K562 (cell line): Measurements from ENCODE around the gene SLBP. TPM values are rescaled to one million over a fixed set of nuclear protein-coding genes. Genes with fewer than 3 reads are reported as not detected.

Experiments
- ATAC-seq: fragments of 200-7000 bp; cut with Tn5 transposase; 3 replicates; pipeline ENCODE4 v1.9.1; 2020; ENCODE audit warnings: moderate library complexity
- BruUV-seq: library from RNA; stranded (reverse); fragments of 400-500 nt; replicated peaks from 2 replicates; lab custom pipeline; 2021; lab: Mats Ljungman, UMichigan
- CTCF ChIA-PET: fragments of 300-600 bp; formaldehyde crosslinking; extraction: SDS; loops from one replicate; lab custom pipeline; 2021; ENCODE audit warnings: low intra/inter-chr PET ratio; lab: Yijun Ruan, JAX
- POLR2A ChIA-PET: fragments of 300-600, 350-650 bp; sonication (Branson Sonifier 250); formaldehyde crosslinking; extraction: SDS; loops from one replicate; lab custom pipeline; 2021; ENCODE audit warnings: antibody characterized with exemption, inconsistent platforms; lab: Yijun Ruan, JAX
- DNase-seq, 4 experiments: peaks; one replicate each; pipeline versions ENCODE4 v3.0.0 to v3.0.0-alpha.2; 2011 to 2018; ENCODE audit warnings: low spot score in 3 of 4, mixed read lengths in 3 of 4; ENCODE audit errors: extremely low read depth in 1 of 4
- FAIRE-seq: peaks from 2 replicates; lab custom pipeline; 2011; peaks lifted over from hg19 to GRCh38; lab: Jason Lieb, UNC
- H2AFZ ChIP-seq: 2 replicates; pipeline ENCODE4 v1.6.0; 2011; ENCODE audit warnings: low read depth, low read length, control low read depth, inconsistent platforms
- H3K27ac ChIP-seq: fragments of 200-600 bp; 3 replicates; pipeline ENCODE4 v1.8.0; 2011; ENCODE audit warnings: low read depth, mild to moderate bottlenecking, control low read depth, inconsistent platforms, low read length, moderate library complexity, mixed read lengths; ENCODE audit errors: extremely low read depth
- H3K27me3 ChIP-seq, 2 experiments: fragments of 300-600 bp in 1 of 2; 2 replicates in 1 of 2; 3 replicates in 1 of 2; pipeline versions ENCODE4 v1.6.0 to v1.8.0; 2011; ENCODE audit warnings: inconsistent platforms in 2 of 2, low read length in 2 of 2, mild to moderate bottlenecking in 1 of 2, mixed read lengths in 1 of 2, moderate library complexity in 1 of 2; ENCODE audit not compliant: control insufficient read depth in 2 of 2, insufficient read depth in 2 of 2
- H3K36me3 ChIP-seq: fragments of 300-600 bp; 3 replicates; pipeline ENCODE4 v1.8.0; 2011; ENCODE audit warnings: mild to moderate bottlenecking, low read length, inconsistent platforms; ENCODE audit not compliant: control insufficient read depth, insufficient read depth
- H3K4me1 ChIP-seq, 2 experiments: fragments of 200-600 bp in 1 of 2; replicated peaks in 1 of 2; 2 replicates in 1 of 2; 3 replicates in 1 of 2; pipeline versions ENCODE4 v1.5.1 to v1.8.0; 2011; ENCODE audit warnings: inconsistent platforms in 2 of 2, low read length in 2 of 2, mild to moderate bottlenecking in 1 of 2, mixed read lengths in 1 of 2, moderate library complexity in 1 of 2; ENCODE audit not compliant: control insufficient read depth in 2 of 2, insufficient read depth in 2 of 2
- H3K4me2 ChIP-seq: 2 replicates; pipeline ENCODE4 v1.6.1; 2011; ENCODE audit warnings: low read length, control low read depth, inconsistent platforms, mixed read lengths; ENCODE audit not compliant: insufficient read depth
- H3K4me3 ChIP-seq: fragments of 200-600 bp; sonication (generic), shearing (Covaris generic); 2 replicates; pipeline ENCODE4 v1.5.1; 2016; ENCODE audit warnings: control low read depth, inconsistent platforms
- H3K79me2 ChIP-seq: fragments of 200-600 bp; 3 replicates; pipeline ENCODE4 v1.8.0; 2011; ENCODE audit warnings: low read length, inconsistent platforms; ENCODE audit not compliant: control insufficient read depth, insufficient read depth
- H3K9ac ChIP-seq, 2 experiments: 2 replicates each; pipeline versions ENCODE4 v1.6.0 to v1.6.1; 2011; ENCODE audit warnings: low read depth in 2 of 2, low read length in 2 of 2, control low read depth in 1 of 2, inconsistent platforms in 1 of 2, mild to moderate bottlenecking in 1 of 2, mixed read lengths in 1 of 2; ENCODE audit not compliant: insufficient read depth in 1 of 2
- H3K9me1 ChIP-seq: one replicate; pipeline ENCODE4 v1.6.0; 2011; ENCODE audit warnings: inconsistent platforms, mild to moderate bottlenecking, low read length, moderate library complexity; ENCODE audit not compliant: control insufficient read depth, insufficient read depth
- H3K9me3 ChIP-seq: replicated peaks from 2 replicates; pipeline ENCODE4 v1.5.1; 2011; ENCODE audit warnings: low read depth, low read length, inconsistent platforms; ENCODE audit not compliant: control insufficient read depth, insufficient read depth
- H4K20me1 ChIP-seq: replicated peaks from 2 replicates; pipeline ENCODE4 v1.6.1; 2011; ENCODE audit warnings: low read length, inconsistent platforms, mixed read lengths; ENCODE audit not compliant: control insufficient read depth, insufficient read depth
- CBX5 ChIP-seq: IDR thresholded peaks from 2 replicates; pipeline ENCODE4 v1.6.1; 2014; ENCODE audit warnings: low read depth, borderline replicate concordance
- CEBPG ChIP-seq, 3 experiments: fragments of 200-800 bp in 1 of 3; sonication (Bioruptor generic) in 1 of 3; sonication (generic) in 1 of 3; formaldehyde crosslinking in 1 of 3; IDR thresholded peaks in 2 of 3; conservative IDR thresholded peaks in 1 of 3; 2 replicates each; pipeline versions ENCODE4 v1.6.1 to v1.8.0; 2016 to 2022; ENCODE audit warnings: missing compliant biosample characterization in 2 of 3, missing genetic modification characterization in 2 of 3, mild to moderate bottlenecking in 1 of 3, missing genetic modification reagents in 1 of 3
- DPF2 ChIP-seq: fragments of 450-650 bp; IDR thresholded peaks from 2 replicates; pipeline ENCODE4 v1.6.1; 2016
- ELF4 ChIP-seq: fragments of 450-650 bp; formaldehyde crosslinking; IDR thresholded peaks from 2 replicates; pipeline ENCODE4 v1.4.0; 2022; ENCODE audit warnings: missing genetic modification characterization
- EP400 ChIP-seq: fragments of 450-650 bp; IDR thresholded peaks from 2 replicates; pipeline ENCODE4 v1.6.1; 2017; ENCODE audit warnings: antibody characterized with exemption, mild to moderate bottlenecking, moderate library complexity
- ETV6 ChIP-seq, 3 experiments: fragments of 150-350 bp in 1 of 3; sonication (generic) in 1 of 3; formaldehyde crosslinking in 1 of 3; IDR thresholded peaks; 2 replicates each; pipeline versions ENCODE4 v1.6.1 to v1.8.0; 2014 to 2022; ENCODE audit warnings: borderline replicate concordance in 2 of 3, low read depth in 2 of 3, antibody characterized with exemption in 1 of 3, low read length in 1 of 3, mild to moderate bottlenecking in 1 of 3, missing genetic modification reagents in 1 of 3
- FOXK2 ChIP-seq, 2 experiments: fragments of 450-650 bp; IDR thresholded peaks in 1 of 2; conservative IDR thresholded peaks in 1 of 2; 2 replicates each; pipeline ENCODE4 v1.6.1; 2016; ENCODE audit warnings: low read depth in 2 of 2, mild to moderate bottlenecking in 1 of 2
- GABPB2 ChIP-seq: fragments of 250-450 bp; sonication (Bioruptor Pico); conservative IDR thresholded peaks from 2 replicates; pipeline ENCODE4 v1.5.1; 2021; ENCODE audit warnings: mild to moderate bottlenecking
- ILF3 ChIP-seq: fragments of 450-650 bp; IDR thresholded peaks from 2 replicates; pipeline ENCODE4 v1.6.1; 2018; ENCODE audit warnings: antibody characterized with exemption, mild to moderate bottlenecking, moderate library complexity, borderline replicate concordance
- POLR2A ChIP-seq: fragments of 450-650 bp; conservative IDR thresholded peaks from 2 replicates; pipeline ENCODE4 v1.6.1; 2016
- RAD21 ChIP-seq, 2 experiments: fragments of 250-450 bp in 1 of 2; fragments of 450-650 bp in 1 of 2; sonication (Bioruptor Pico) in 1 of 2; formaldehyde crosslinking in 1 of 2; IDR thresholded peaks in 1 of 2; conservative IDR thresholded peaks in 1 of 2; 2 replicates each; pipeline versions ENCODE4 v1.4.0 to v1.8.0; 2020 to 2022; ENCODE audit warnings: mild to moderate bottlenecking in 2 of 2, moderate library complexity in 1 of 2
- RBM25 ChIP-seq: fragments of 200-400 bp; formaldehyde crosslinking; IDR thresholded peaks from 2 replicates; pipeline ENCODE4 v1.6.1; 2018; ENCODE audit warnings: low read length, low read depth, moderate library complexity; ENCODE audit not compliant: severe bottlenecking
- SIN3A ChIP-seq, 2 experiments: fragments of 150-350 bp in 1 of 2; IDR thresholded peaks; 2 replicates each; pipeline ENCODE4 v1.6.1; 2011 to 2016; ENCODE audit warnings: borderline replicate concordance in 2 of 2, low read depth in 2 of 2, low read length in 2 of 2, mild to moderate bottlenecking in 2 of 2, moderate library complexity in 2 of 2; ENCODE audit not compliant: control insufficient read depth in 1 of 2
- TAF7 ChIP-seq: fragments of 450-650 bp; IDR thresholded peaks from 2 replicates; pipeline ENCODE4 v1.6.1; 2016; ENCODE audit warnings: missing genetic modification characterization, missing compliant biosample characterization
- TRIM28 ChIP-seq: fragments of 450-650 bp; IDR thresholded peaks from 2 replicates; pipeline ENCODE4 v1.6.1; 2017
- ZEB2 ChIP-seq: fragments of 450-650 bp; IDR thresholded peaks from 2 replicates; pipeline ENCODE4 v1.6.1; 2016
- ZFP36 ChIP-seq: fragments of 150-350 bp; IDR thresholded peaks from 2 replicates; pipeline ENCODE4 v1.6.1; 2018; ENCODE audit warnings: low read length, low read depth; ENCODE audit not compliant: partially characterized antibody
- ZNF445 ChIP-seq: fragments of 250-450 bp; sonication (Bioruptor Pico); IDR thresholded peaks from 2 replicates; pipeline ENCODE4 v1.4.0; 2020; ENCODE audit warnings: low read depth, mild to moderate bottlenecking, moderate library complexity
- whole genome bisulfite sequencing: fragments of 100-300 bp; shearing (Covaris generic); methylation state at CpG from one replicate; pipeline ENCODE4 v1.1.6; 2016; ENCODE audit warnings: low coverage, mixed read lengths; ENCODE audit not compliant: insufficient coverage; ENCODE audit errors: missing lambda C conversion rate; 5-methylcytosine and 5-hydroxymethylcytosine counted together
- in situ Hi-C: fragments of 300-500 bp; cut with MboI; formaldehyde crosslinking; loops from 4 replicates; pipeline ENCODE4 v1.15.0; 2018; ENCODE audit warnings: inconsistent platforms, mixed read lengths
- intact Hi-C: fragments of 100-400 bp; cut with micrococcal nuclease; formaldehyde crosslinking; loops from 2 replicates; pipeline ENCODE4 v1.14.2; 2022
- polyA plus RNA-seq, 8 experiments: library from polyadenylated mRNA; depleted of rRNA in 4 of 8; stranded (reverse) in 5 of 8; unstranded in 3 of 8; fragments of >200 nt; fragmentation: Nextera tagmentation in 2 of 8; fragmentation: Illumina TruSeq in 1 of 8; extraction: Ambion mirVana in 2 of 8; extraction: Trizol in 1 of 8; gene quantifications; 2 replicates each; pipeline versions ENCODE4 v1.2.1 to v1.2.3, GENCODE V29; 2011 to 2014; ENCODE audit warnings: inconsistent platforms in 1 of 8, missing spikeins in 1 of 8
- total RNA-seq, 7 experiments: library from RNA; depleted of rRNA in 6 of 7; stranded (reverse); fragments of >200 nt in 6 of 7; fragmentation: Illumina TruSeq in 2 of 7; extraction: Trizol in 2 of 7; gene quantifications; 2 replicates each; pipeline versions ENCODE4 v1.2.1 to v1.2.3, GENCODE V29; 2011 to 2021; ENCODE audit warnings: low replicate concordance in 1 of 7
- TF ChIP-seq, protein P1 (sequence below): IDR thresholded peaks from 2 replicates; pipeline ENCODE4 v1.6.1; 2011; ENCODE audit warnings: borderline replicate concordance, low read depth, mild to moderate bottlenecking, moderate library complexity, low read length; ENCODE audit not compliant: insufficient read depth, poor library complexity, severe bottlenecking

SLBP gene
- total and polyA plus RNA-seq, 9 of the 15 experiments (the other 6 are each of a cell fraction or from before 2014, with no cell fraction given) = 49.4 to 221 (median 162) TPM

DNA sequence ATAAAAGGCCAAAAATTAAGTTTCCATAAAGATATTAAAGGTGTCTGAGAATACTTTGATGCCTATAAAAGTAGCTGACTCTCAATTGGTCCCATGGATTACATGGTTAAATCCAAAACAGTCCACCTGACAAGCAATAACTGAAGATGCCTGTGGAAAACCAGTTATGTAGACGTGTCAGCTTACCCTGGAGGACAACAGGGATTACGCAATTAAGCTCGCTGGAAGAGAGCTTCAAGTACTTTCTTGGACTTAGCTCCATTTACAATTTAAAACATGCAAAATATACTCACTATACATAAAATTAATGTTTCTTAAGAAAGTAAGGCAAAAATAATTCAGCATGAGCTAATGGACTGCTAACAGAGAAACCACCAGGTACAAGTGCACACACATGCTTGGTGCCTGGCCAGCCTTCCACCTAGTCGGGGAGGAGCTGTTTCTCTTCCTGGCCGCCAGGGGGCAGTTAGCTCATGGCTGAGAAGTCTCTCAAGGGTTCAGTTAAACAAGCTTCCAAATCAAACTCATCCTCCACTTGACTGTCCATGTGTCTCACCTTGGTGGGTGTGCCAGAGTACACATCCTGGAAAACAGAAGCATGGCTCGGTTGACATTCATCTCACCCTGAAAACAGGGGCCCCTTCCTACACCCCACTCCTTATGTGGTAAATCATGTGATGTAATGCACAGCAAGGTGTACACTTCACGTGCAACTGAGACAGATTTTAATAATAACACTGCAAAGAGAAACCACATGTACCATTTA is 18.8 kb downstream of the SLBP start:
- peak overlapping the region; percentile 5; the same call in 1 of the 3 replicates for H3K27ac ChIP-seq
- ATAC-seq (peak; percentile 96), DNase-seq (peak; percentile 62 to 83 (median 70)), FAIRE-seq (peak; percentile 92)
- TSS peak; percentile 43 for BruUV-seq
- no peak overlapping the region for H2AFZ ChIP-seq
- H3K4me1 ChIP-seq = no peaks in the 10 kb centered on the region
- peaks cover 75% of the 10 kb centered on the region for H3K36me3 ChIP-seq
- peaks cover 7% of the 10 kb centered on the region; the same call in 1 of the 2 replicates for H4K20me1 ChIP-seq
- ChIA-PET POLR2A (interaction anchor here (0.5 to 2.7 kb wide), 11 partner anchors 9 to 103 kb away, joined by 3 to 49 read pairs (median 6); partner anchors contain the start of genes SLBP, TACC3 and TMEM129), CTCF (interaction anchor here (0.6 to 3.3 kb wide), 6 partner anchors 18 to 212 kb away, joined by 3 to 20 read pairs (median 4); partner anchors contain the start of gene SLBP)
- in situ Hi-C loops = no loop called here
- no peaks in the 10 kb centered on the region for H3K9me3 ChIP-seq
- H3K79me2 ChIP-seq = no peaks in the 10 kb centered on the region
- no peak overlapping the region for H3K4me2 ChIP-seq
- no peaks in the 10 kb centered on the region for H3K27me3 ChIP-seq
- H3K9ac ChIP-seq = no peak overlapping the region
- WGBS = 45% methylated on average over 7 of the region's 7 CpGs
- intact Hi-C loops = loop anchor here (1.0 kb wide), 1 partner anchor 33 kb away; no protein-coding TSS in a partner anchor
- H3K9me1 ChIP-seq = no peaks in the 10 kb centered on the region
- no peak overlapping the region for H3K4me3 ChIP-seq
- TF ChIP-seq TAF7 (tag) (no peak), ETV6 (IDR thresholded peaks at IDR 0.05; ENCODE audit: borderline replicate concordance in 1 of 2, low read depth in 2 of 2, low read length in 1 of 2) (no peak), ETV6 (CRISPR knock-in tag; IDR thresholded peaks at IDR 0.05; ENCODE audit: borderline replicate concordance) (no peak), EP400 (peak; percentile 56), RBM25 (peak; percentile 76), GABPB2 (no peak), FOXK2 (conservative IDR thresholded peaks at IDR 0.05 in 1 of 2, IDR thresholded peaks at IDR 0.05 in 1 of 2; ENCODE audit: low read depth in 2 of 2) (peak; percentile 48 to 51; a peak in 3 of 4 replicates), ZFP36 (peak; percentile 92), DPF2 (peak; percentile 33; the same call in 1 of the 2 replicates), ZNF445 (CRISPR knock-in tag) (no peak), CBX5 (no peak), TRIM28 (0 out of 2 replicates have a peak, but pooled peaks have one; percentile 44), CEBPG (CRISPR knock-in tag; IDR thresholded peaks at IDR 0.05) (peak; percentile 69), CEBPG (tag; conservative IDR thresholded peaks at IDR 0.05 in 1 of 2, IDR thresholded peaks at IDR 0.05 in 1 of 2) (peak; percentile 81 to 95), ZEB2 (peak; percentile 40; the same call in 1 of the 2 replicates), RAD21 (CRISPR knock-in tag; conservative IDR thresholded peaks at IDR 0.05 in 1 of 2, IDR thresholded peaks at IDR 0.05 in 1 of 2) (peak; percentile 60 to 70), ELF4 (CRISPR knock-in tag) (no peak), SIN3A (IDR thresholded peaks at IDR 0.05; ENCODE audit: borderline replicate concordance in 2 of 2, control insufficient read depth in 1 of 2, low read depth in 2 of 2, low read length in 2 of 2) (no peak), ILF3 (no peak), POLR2A (0 out of 2 replicates have a peak, but pooled peaks have one; percentile 13)
- TF ChIP-seq, protein P1, sequence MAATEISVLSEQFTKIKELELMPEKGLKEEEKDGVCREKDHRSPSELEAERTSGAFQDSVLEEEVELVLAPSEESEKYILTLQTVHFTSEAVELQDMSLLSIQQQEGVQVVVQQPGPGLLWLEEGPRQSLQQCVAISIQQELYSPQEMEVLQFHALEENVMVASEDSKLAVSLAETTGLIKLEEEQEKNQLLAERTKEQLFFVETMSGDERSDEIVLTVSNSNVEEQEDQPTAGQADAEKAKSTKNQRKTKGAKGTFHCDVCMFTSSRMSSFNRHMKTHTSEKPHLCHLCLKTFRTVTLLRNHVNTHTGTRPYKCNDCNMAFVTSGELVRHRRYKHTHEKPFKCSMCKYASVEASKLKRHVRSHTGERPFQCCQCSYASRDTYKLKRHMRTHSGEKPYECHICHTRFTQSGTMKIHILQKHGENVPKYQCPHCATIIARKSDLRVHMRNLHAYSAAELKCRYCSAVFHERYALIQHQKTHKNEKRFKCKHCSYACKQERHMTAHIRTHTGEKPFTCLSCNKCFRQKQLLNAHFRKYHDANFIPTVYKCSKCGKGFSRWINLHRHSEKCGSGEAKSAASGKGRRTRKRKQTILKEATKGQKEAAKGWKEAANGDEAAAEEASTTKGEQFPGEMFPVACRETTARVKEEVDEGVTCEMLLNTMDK = peak; percentile 94
